HEK293T (cell line): ENCODE data around the gene COQ8B.
"Not testable (repeated sequence)": the region's sequence is repeated elsewhere in the genome, so short reads cannot be mapped to it uniquely, and the experiment has no call there.

ENCODE experiments used
- CTCF ChIA-PET: fragments of 350-600 bp; formaldehyde crosslinking; extraction: SDS; loops from one replicate; lab custom pipeline; 2021; ENCODE audit warnings: antibody characterized with exemption, inconsistent platforms; lab: Yijun Ruan, JAX
- POLR2A ChIA-PET: fragments of 350-600 bp; formaldehyde crosslinking; extraction: SDS; loops from one replicate; lab custom pipeline; 2020; ENCODE audit warnings: antibody characterized with exemption, inconsistent platforms; lab: Yijun Ruan, JAX
- DNase-seq: peaks from one replicate; pipeline ENCODE4 v3.0.0; 2012; ENCODE audit warnings: mixed read lengths; ENCODE audit errors: extremely low spot score
- ARNT ChIP-seq: fragments of 450-650 bp; IDR thresholded peaks from 2 replicates; pipeline ENCODE4 v1.6.1; 2017; ENCODE audit warnings: mild to moderate bottlenecking
- BHLHE40 ChIP-seq: fragments of 450-650 bp; IDR thresholded peaks from 2 replicates; pipeline ENCODE4 v1.6.1; 2016; ENCODE audit warnings: mild to moderate bottlenecking, moderate library complexity, borderline replicate concordance
- CTBP1 ChIP-seq: fragments of 450-650 bp; IDR thresholded peaks from 2 replicates; pipeline ENCODE4 v1.6.1; 2016; ENCODE audit warnings: borderline replicate concordance
- ELF4 ChIP-seq: fragments of 450-650 bp; IDR thresholded peaks from 2 replicates; pipeline ENCODE4 v1.6.1; 2017; ENCODE audit warnings: antibody characterized with exemption
- FOXA1 ChIP-seq: fragments of 450-650 bp; IDR thresholded peaks from 2 replicates; pipeline ENCODE4 v1.6.1; 2016; ENCODE audit warnings: mild to moderate bottlenecking
- FOXK2 ChIP-seq: fragments of 450-650 bp; IDR thresholded peaks from 2 replicates; pipeline ENCODE4 v1.6.1; 2016; ENCODE audit warnings: mild to moderate bottlenecking
- FOXM1 ChIP-seq: fragments of 450-650 bp; IDR thresholded peaks from 2 replicates; pipeline ENCODE4 v1.6.1; 2017; ENCODE audit warnings: mild to moderate bottlenecking, borderline replicate concordance
- HDGF ChIP-seq: fragments of 450-650 bp; IDR thresholded peaks from 2 replicates; pipeline ENCODE4 v1.6.1; 2017; ENCODE audit warnings: antibody characterized with exemption, borderline replicate concordance
- L3MBTL2 ChIP-seq: fragments of 450-650 bp; conservative IDR thresholded peaks from 2 replicates; pipeline ENCODE4 v1.6.1; 2016; ENCODE audit warnings: mild to moderate bottlenecking
- LEF1 ChIP-seq: fragments of 450-650 bp; IDR thresholded peaks from 2 replicates; pipeline ENCODE4 v1.6.1; 2017; ENCODE audit warnings: mild to moderate bottlenecking, borderline replicate concordance
- NFRKB ChIP-seq: fragments of 450-650 bp; IDR thresholded peaks from 2 replicates; pipeline ENCODE4 v1.6.1; 2016; ENCODE audit warnings: mild to moderate bottlenecking, moderate library complexity
- PKNOX1 ChIP-seq: fragments of 450-650 bp; IDR thresholded peaks from 2 replicates; pipeline ENCODE4 v1.6.1; 2016
- SP1 ChIP-seq: fragments of 450-650 bp; IDR thresholded peaks from 2 replicates; pipeline ENCODE4 v1.6.1; 2017
- SUZ12 ChIP-seq: fragments of 450-650 bp; IDR thresholded peaks from 2 replicates; pipeline ENCODE4 v1.6.1; 2016; ENCODE audit warnings: mild to moderate bottlenecking
- TARDBP ChIP-seq: fragments of 450-650 bp; IDR thresholded peaks from 2 replicates; pipeline ENCODE4 v1.6.1; 2016
- ZNF384 ChIP-seq: fragments of 450-650 bp; IDR thresholded peaks from 2 replicates; pipeline ENCODE4 v1.6.1; 2016

COQ8B gene

GRCh38 chr19:40662925-40663694 is 53.6 kb downstream of the COQ8B start:
- 0 out of 2 replicates have a peak, but pooled peaks have one; percentile 18 for TF ChIP-seq TARDBP
- TF ChIP-seq L3MBTL2: peak; percentile 83
- no peak for TF ChIP-seq NFRKB
- peak; percentile 89 for DNase-seq
- CTCF ChIA-PET: interaction anchor here (0.6 to 1.3 kb wide), 8 partner anchors 17 to 220 kb away, joined by 3 to 7 read pairs (median 3); partner anchors contain the start of gene ACTMAP
- POLR2A ChIA-PET: interaction anchor here (0.7 to 1.9 kb wide), 9 partner anchors 17 to 600 kb away, joined by 3 to 8 read pairs (median 3); partner anchors contain the start of genes ACTMAP and RAB4B

- POLR2A ChIA-PET: no interaction called here
- no peak for TF ChIP-seq TARDBP
- TF ChIP-seq FOXK2: no peak
- TF ChIP-seq LEF1: no peak
- TF ChIP-seq BHLHE40: no peak
- TF ChIP-seq FOXA1: no peak
- TF ChIP-seq ARNT: no peak
- TF ChIP-seq NFRKB: no peak
- TF ChIP-seq SP1: no peak
- no peak for TF ChIP-seq L3MBTL2
- no peak for TF ChIP-seq HDGF
- no peak for DNase-seq
- CTCF ChIA-PET: interaction anchor here (0.6 to 1.5 kb wide), 2 partner anchors 41 to 117 kb away, joined by 3 read pairs; no protein-coding TSS in a partner anchor
Measured at GRCh38 chr19:40661616-40662015, 55.1 kb downstream of the COQ8B start.

GRCh38 chr19:40659566-40659965 is 57.1 kb downstream of the COQ8B start:
- TF ChIP-seq NFRKB (no peak), L3MBTL2 (no peak), CTBP1 (no peak), ELF4 (no peak), FOXK2 (no peak), TARDBP (no peak), LEF1 (no peak), HDGF (no peak), FOXA1 (no peak), SUZ12 (no peak), FOXM1 (no peak), ZNF384 (no peak), ARNT (no peak), BHLHE40 (no peak), PKNOX1 (no peak), SP1 (no peak)
- CTCF ChIA-PET: no interaction called here
- POLR2A ChIA-PET: no interaction called here
- no peak for DNase-seq

GRCh38 chr19:40659116-40659515 is 57.6 kb downstream of the COQ8B start:
- TF ChIP-seq L3MBTL2 (no peak), ZNF384 (no peak), ELF4 (no peak), SP1 (no peak), TARDBP (no peak), LEF1 (no peak), ARNT (no peak)
- no peak for DNase-seq
- CTCF ChIA-PET: no interaction called here
- POLR2A ChIA-PET: interaction anchor here (0.9 kb wide), 1 partner anchor 238 kb away, joined by 3 read pairs; no protein-coding TSS in a partner anchor

- CTCF ChIA-PET: no interaction called here
- TF ChIP-seq CTBP1 (no peak), ARNT (no peak)
- no peak for DNase-seq
- POLR2A ChIA-PET: interaction anchor here (0.9 kb wide), 1 partner anchor 237 kb away, joined by 3 read pairs; no protein-coding TSS in a partner anchor
Measured at GRCh38 chr19:40658031-40658430, 58.7 kb downstream of the COQ8B start.

- POLR2A ChIA-PET, DNase-seq: not testable (repeated sequence)
- CTCF ChIA-PET: interaction anchor here (0.7 kb wide), 1 partner anchor 499 kb away, joined by 3 read pairs; no protein-coding TSS in a partner anchor
Measured at GRCh38 chr19:40655684-40656083, 61.0 kb downstream of the COQ8B start.

- POLR2A ChIA-PET, CTCF ChIA-PET, DNase-seq: not testable (repeated sequence)
Measured at GRCh38 chr19:40652303-40652702, 64.4 kb downstream of the COQ8B start.

- TF ChIP-seq FOXA1 (no peak), CTBP1 (no peak), HDGF (no peak), BHLHE40 (no peak)
- CTCF ChIA-PET: no interaction called here
- POLR2A ChIA-PET: no interaction called here
- DNase-seq: no peak
Measured at GRCh38 chr19:40650749-40651305, 65.9 kb downstream of the COQ8B start.

GRCh38 chr19:40649903-40650675 is 66.6 kb downstream of the COQ8B start:
- POLR2A ChIA-PET, CTCF ChIA-PET: not testable (repeated sequence)
- DNase-seq: peak; percentile 35
